Measurements from ENCODE around the gene MAP2K1.

MAP2K1 gene

GRCh38 chr15:66394472-66394871 is 7.8 kb downstream of the MAP2K1 start:
- DNase-seq, result no peak

- no peak for DNase-seq
Observed at GRCh38 chr15:66394915-66395314, 8.2 kb downstream of the MAP2K1 start.

GRCh38 chr15:66399276-66399675 is 12.6 kb downstream of the MAP2K1 start:
- no peak for DNase-seq

- DNase-seq, result no peak
Observed at GRCh38 chr15:66400351-66400774, 13.7 kb downstream of the MAP2K1 start.

GRCh38 chr15:66401130-66402021 is 14.7 kb downstream of the MAP2K1 start:
- DNase-seq, result no peak

- no peak for DNase-seq
Observed at GRCh38 chr15:66402761-66403284, 16.1 kb downstream of the MAP2K1 start.

- no peak for DNase-seq
Observed at GRCh38 chr15:66403323-66403722, 16.6 kb downstream of the MAP2K1 start.

GRCh38 chr15:66404122-66404521 is 17.4 kb downstream of the MAP2K1 start:
- no peak for DNase-seq

GRCh38 chr15:66404532-66404931 is 17.8 kb downstream of the MAP2K1 start:
- no peak for DNase-seq

- DNase-seq, result no peak
Observed at GRCh38 chr15:66405007-66405406, 18.3 kb downstream of the MAP2K1 start.

GRCh38 chr15:66405615-66406014 is 18.9 kb downstream of the MAP2K1 start:
- DNase-seq, result no peak

- DNase-seq, result no peak
Observed at GRCh38 chr15:66408254-66408653, 21.5 kb downstream of the MAP2K1 start.

GRCh38 chr15:66408675-66409282 is 22.1 kb downstream of the MAP2K1 start:
- DNase-seq, result no peak

- no peak for DNase-seq
Observed at GRCh38 chr15:66409565-66410108, 22.9 kb downstream of the MAP2K1 start.

GRCh38 chr15:66411190-66411589 is 24.5 kb downstream of the MAP2K1 start:
- no peak for DNase-seq

- DNase-seq, result no peak
Observed at GRCh38 chr15:66412220-66412619, 25.5 kb downstream of the MAP2K1 start.

GRCh38 chr15:66413579-66413978 is 26.9 kb downstream of the MAP2K1 start:
- DNase-seq, result no peak

GRCh38 chr15:66415360-66415759 is 28.6 kb downstream of the MAP2K1 start:
- DNase-seq, result no peak

- DNase-seq, result no peak
Observed at GRCh38 chr15:66417736-66418135, 31.0 kb downstream of the MAP2K1 start.

GRCh38 chr15:66419471-66419870 is 32.8 kb downstream of the MAP2K1 start:
- no peak for DNase-seq

- no peak for DNase-seq
Observed at GRCh38 chr15:66422347-66422746, 35.6 kb downstream of the MAP2K1 start.

GRCh38 chr15:66423149-66423548 is 36.4 kb downstream of the MAP2K1 start:
- no peak for DNase-seq

- DNase-seq, result no peak
Observed at GRCh38 chr15:66424963-66425612, 38.4 kb downstream of the MAP2K1 start.

Measured in DMS53 (cell line).